PC-3 (cell line): ENCODE data around the gene SWSAP1. TPM values are rescaled to one million over a fixed set of nuclear protein-coding genes. Genes with fewer than 3 reads are reported as not detected.

ENCODE experiments used
- total RNA-seq: library from RNA; depleted of rRNA; stranded (reverse); fragments of >200 nt; gene quantifications from 2 replicates; pipeline ENCODE4 v1.2.3, GENCODE V29; 2014; rRNA removed

SWSAP1 gene
- total RNA-seq, 1 experiment from 2014 or later, result 6.1 TPM

Other genes starting within 250 kb of the SWSAP1 start
- gene SPC24, start 218.9 kb upstream of the SWSAP1 start, total RNA-seq, result 136 and 142 TPM in 2 replicates
- 96.6 and 98.4 TPM in 2 replicates for gene KANK2, start 177.1 kb upstream of the SWSAP1 start, total RNA-seq
- gene ANGPTL8, start 135.0 kb upstream of the SWSAP1 start, total RNA-seq, result not detected in 2 replicates
- 28.0 and 29.4 TPM in 2 replicates for gene DOCK6, start 112.1 kb upstream of the SWSAP1 start, total RNA-seq
- not detected in 2 replicates for gene TSPAN16, start 78.5 kb upstream of the SWSAP1 start, total RNA-seq
- 34.4 and 37.9 TPM in 2 replicates for gene RAB3D, start 35.0 kb upstream of the SWSAP1 start, total RNA-seq
- 202 and 224 TPM in 2 replicates for gene TMEM205, start 28.4 kb upstream of the SWSAP1 start, total RNA-seq
- 10.3 and 14.5 TPM in 2 replicates for gene CCDC159, start 28.1 kb upstream of the SWSAP1 start, total RNA-seq
- gene PLPPR2, start 19.2 kb upstream of the SWSAP1 start, total RNA-seq, result 38.0 and 51.2 TPM in 2 replicates
- 23.0 and 23.2 TPM in 2 replicates for gene EPOR, start 9.6 kb downstream of the SWSAP1 start, total RNA-seq
- gene RGL3, start 44.6 kb downstream of the SWSAP1 start, total RNA-seq, result 23.5 and 24.2 TPM in 2 replicates
- 0.52 and 3.9 TPM in 2 replicates for gene ODAD3, start 60.5 kb downstream of the SWSAP1 start, total RNA-seq
- gene PRKCSH, start 61.0 kb downstream of the SWSAP1 start, total RNA-seq, result 222 and 266 TPM in 2 replicates
- not detected in 2 replicates for gene ELAVL3, start 106.4 kb downstream of the SWSAP1 start, total RNA-seq
- 14.2 and 16.2 TPM in 2 replicates for gene ZNF653, start 131.2 kb downstream of the SWSAP1 start, total RNA-seq
- gene ECSIT, start 154.5 kb downstream of the SWSAP1 start, total RNA-seq, result 126 and 156 TPM in 2 replicates
- gene CNN1, start 164.2 kb downstream of the SWSAP1 start, total RNA-seq, result 0.77 TPM in 1 of 2 replicates, not detected in the other
- gene ELOF1, start 184.6 kb downstream of the SWSAP1 start, total RNA-seq, result 91.9 and 105 TPM in 2 replicates
- gene ACP5, start 203.0 kb downstream of the SWSAP1 start, total RNA-seq, result not detected in 2 replicates
- gene ZNF627, start 222.8 kb downstream of the SWSAP1 start, total RNA-seq, result 8.5 and 14.2 TPM in 2 replicates